Kidney glomerular epithelial cell (primary cell): Measurements from ENCODE around the gene NFIB.

Experiments
- DNase-seq: peaks from one replicate; lab custom pipeline; 2025; lab: John Stamatoyannopoulos, UW

The NFIB gene

DNA sequence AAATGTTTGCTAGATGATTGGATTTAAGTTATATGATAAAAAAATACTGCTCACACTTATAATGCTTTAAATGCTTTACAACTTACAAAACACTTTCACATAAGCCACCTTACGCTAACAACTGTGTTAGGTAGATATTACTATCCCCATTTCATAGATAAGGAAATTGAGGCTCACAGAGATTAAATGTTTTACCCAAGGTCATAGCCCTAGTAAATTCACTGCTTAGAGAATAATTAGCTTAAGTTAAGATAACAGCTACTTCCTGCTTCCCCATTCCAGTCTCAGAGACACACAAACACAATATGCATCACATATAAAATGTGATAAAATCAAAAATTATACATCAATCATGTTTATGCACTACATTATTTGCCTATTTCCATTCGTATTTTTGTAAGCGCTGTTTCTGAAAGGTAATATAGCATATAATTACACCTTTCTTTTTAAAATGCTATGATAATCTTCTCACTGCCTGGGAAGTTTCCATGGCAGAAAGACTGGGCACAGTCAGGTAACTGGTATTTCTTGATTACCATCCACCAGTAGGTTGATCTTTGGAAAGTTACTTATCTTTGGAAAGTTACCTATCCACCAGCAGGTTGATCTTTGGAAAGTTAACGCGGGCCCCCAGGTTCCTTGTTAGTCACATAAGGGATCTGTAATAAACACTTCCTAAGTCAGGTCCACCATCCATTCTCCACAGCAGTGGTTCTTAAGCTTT is 101.1 kb downstream of the NFIB start:
- no peak for DNase-seq

DNA sequence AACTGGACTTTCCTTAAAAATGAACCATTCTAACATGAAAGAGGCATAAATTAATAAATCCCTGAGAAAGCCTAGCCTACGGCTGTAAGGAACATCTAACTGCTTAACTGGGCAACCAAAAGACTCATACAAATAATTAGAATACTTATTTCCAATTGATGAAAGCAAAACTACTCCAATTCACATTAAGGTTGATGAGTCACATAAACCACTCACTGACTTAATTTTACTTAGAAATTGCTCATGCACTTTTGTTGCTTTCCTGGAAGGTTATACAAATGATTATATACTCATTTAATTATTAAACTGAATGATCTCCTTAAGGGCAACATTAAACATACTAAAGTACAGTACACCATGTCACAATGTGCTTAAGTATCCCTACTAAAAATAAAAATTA is 101.9 kb downstream of the NFIB start:
- DNase-seq: peak; percentile 75

DNA sequence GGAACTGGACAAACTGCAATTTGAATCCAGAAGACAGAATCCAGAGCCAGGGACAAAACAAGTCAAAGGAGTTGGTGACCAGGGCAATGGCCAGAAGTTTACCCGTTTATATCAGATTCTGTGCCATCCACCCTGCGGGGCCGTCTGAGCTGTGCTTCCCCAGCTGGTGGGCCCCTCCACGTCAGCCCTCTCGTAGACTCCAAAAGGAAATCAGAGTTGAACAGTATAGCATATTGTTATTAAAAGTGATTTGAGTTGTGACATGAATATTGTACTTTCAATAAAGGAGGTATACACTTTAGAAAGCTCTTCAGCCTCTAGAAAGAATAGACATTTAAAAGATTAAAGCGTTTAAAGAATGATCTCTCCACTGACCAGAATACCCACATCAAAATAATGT is 102.4 kb downstream of the NFIB start:
- DNase-seq: no peak

DNA sequence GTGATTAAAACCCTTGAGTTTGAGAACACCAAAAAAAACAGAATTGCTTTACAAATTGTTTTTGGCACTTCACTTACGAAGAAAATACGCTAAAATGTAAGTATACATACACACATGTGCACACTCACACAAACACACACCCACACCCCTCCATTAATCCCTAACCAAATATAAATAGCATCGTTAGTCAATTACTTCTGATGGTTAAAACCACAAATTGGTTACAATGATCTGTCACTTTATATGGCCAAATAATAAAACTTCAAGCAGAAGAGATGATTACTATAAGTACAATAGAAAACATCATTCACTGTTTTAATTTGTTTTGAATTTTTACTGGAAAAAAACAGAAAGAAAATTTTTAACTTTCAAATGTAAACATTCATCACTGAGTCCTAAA is 103.5 kb downstream of the NFIB start:
- DNase-seq: no peak

DNA sequence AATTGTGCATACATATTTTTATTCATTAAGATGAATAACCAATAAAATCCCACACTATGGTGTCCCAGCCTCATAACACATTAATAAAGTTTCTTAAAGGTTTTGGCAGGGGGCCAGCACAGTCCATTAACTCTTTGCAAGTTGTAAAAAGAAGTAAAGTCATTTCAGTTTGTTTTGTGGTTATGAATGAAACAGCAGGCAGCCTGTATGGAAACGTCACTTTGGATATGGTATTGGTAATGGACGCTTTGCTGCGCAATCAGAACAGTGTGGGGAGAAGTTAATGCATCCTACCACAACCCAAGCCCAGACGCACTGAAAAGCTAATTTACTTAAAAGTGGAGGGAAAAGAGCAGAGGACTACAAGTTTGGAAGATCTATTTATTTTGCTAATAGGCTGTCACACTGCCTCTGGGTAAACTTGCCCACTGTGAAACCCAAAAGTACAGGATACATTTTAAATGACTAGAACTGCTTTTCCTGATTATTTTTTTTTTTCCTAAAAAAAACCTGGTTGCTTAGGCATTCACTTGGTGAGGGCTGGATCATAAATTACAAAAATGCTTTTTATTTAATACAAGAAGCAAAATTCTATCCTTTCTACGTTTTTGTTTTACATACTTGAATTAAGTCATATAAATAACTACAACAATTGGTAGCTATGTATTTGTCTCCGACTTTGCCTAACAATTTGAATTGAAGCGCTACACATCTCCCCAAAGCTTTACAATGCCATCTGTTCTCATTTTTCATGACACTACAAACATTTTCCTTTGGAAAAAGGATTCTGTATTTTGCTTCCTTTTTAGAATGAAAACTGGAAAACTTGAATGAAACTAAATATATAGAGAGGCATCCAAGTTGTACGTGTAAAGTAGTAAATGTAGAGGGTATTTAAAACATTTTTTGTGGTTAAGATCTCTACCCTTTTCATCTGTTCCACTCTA is 104.3 kb downstream of the NFIB start:
- no peak for DNase-seq

DNA sequence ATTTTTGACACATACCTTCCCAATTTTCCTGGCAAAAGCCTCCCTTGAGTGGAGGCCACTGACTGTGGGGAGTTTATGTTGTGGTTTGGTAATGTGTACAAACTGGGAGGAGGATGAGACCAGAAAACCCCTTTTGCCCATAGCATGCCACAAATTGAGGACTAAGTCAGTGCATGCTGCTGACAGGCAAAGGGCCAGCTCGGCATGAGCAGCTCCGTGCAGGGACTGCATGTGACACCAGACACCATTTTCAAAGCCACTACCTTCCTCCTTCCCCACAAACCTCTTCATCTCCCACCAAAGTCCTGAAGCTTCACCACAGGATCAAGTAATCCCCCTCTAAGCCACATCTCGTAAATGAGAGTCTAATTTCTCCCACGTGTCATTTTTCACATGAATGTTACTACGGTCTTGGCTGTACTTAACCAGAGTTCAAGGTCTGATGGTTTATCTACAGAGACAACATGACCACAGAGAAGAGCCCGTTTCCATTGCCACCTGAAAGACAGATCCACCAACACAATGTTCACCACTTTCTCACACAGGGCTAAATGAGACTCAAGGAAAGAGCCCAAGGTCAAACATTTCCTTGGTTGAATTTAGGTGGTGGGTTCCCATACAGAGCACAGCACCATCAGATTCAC is 106.5 kb downstream of the NFIB start:
- no peak for DNase-seq

DNA sequence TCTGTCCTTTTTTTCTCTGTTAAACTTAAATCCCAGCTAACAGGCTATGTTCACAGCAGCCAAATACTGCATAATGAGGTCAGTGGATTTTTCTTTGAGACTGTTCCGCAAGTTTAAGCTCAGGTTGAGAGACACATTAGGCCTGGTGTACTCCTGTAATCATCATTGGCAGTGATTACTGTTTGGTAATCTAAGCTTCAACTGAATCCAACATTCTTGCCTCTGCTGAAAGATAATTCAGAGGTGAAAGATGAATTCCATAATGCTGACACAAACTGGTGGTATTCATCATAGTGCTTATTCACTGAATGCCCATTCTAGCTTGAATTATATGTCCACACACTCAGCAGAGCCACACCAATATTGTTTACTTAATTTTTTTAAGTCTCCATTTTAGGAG is 108.5 kb downstream of the NFIB start:
- peak; percentile 81 for DNase-seq

DNA sequence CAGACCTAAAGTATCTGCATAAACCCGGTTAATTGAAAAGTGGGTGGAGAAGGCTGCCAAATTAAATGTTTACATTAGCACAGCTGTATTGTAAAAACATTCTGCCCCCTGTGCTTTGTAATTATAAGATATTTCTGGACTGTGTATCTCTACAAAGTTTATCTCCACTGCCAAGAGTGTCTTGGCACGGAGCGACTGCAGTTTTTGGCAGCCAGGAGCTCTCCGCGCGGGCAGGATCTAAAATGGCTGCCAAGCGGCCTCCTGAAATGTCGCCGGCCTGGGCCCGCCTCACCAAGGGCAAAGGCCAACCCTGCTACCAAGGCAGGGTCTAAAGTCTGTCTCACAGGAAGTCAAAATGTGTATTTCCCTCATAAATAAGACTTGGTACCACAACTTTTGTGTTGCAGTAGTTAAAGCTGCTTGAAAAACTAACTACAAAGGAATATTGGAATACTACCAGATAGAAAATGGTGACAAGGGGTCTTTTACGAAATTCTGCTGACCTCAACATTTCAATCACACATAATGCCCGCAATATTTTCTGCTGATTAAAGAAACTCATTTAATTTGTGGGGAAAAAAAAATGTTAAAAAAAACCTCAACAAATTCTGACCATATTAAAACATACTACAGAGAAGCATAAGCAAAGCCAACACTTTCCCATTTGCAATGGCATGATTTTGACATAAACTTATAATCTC is 110.4 kb downstream of the NFIB start:
- DNase-seq: no peak

DNA sequence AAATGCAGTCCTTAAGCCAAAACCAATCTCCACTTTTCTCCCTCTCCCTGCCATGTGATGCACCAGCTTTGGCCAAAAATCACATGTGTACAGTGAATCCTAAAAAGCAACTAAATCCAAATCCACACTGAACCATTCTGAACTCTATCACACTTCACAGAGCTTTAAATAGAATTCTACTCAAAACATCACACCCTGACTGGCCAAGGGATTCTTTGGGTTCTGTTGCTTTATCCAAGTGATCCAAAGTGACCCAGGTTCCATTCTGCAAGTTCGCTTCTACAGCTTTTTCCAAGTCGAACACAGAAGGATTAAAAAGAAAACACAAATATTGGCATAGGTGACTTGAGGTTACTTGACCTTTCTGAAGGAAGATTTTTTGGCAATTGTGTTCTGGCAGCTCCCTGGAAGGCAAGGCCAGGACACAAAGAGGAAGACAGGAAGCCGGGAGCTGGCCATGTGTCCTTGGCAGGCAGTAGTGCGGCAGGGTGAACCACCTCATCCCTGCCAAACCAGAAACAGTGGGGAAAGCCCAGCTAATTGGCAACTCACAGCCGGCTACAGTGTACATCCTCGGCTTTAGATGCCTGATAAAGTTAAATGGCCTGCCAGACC is 115.0 kb downstream of the NFIB start:
- DNase-seq: no peak

DNA sequence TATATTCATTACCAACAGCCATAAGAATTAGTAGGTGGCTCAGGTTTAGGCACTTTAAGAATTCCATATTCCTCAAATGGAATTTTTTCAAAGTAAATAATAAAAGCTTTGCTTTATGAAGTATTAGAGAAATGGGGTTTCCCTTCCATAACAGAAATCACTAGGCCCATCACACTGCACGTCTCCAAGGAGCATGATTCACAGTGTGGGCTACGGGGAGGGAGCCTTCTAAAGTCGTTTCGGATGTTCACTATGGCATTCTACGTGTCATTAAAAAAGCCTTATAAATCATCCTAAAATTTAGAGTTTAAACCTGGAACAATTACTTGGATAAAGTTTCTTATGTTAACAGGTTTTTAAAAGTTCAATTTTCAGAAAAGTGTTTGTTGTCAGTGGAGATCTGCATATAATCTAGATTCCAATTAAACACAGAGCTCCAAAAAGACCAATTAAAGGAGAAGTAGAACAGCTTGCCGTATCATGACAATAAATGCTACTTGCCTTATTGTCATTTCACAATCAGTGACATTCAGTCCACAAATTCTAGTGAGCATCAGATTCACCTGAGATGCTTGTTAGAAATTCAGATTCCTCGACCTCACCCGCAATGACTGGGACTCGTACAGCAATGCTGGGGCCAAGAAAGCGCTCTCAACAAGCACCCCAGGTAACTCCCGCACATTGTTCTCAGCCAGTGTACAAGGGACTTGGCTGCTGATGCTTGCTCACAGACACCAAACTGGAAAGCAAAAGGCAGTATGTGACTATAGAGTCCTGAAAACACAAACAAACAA is 115.7 kb downstream of the NFIB start:
- no peak for DNase-seq

DNA sequence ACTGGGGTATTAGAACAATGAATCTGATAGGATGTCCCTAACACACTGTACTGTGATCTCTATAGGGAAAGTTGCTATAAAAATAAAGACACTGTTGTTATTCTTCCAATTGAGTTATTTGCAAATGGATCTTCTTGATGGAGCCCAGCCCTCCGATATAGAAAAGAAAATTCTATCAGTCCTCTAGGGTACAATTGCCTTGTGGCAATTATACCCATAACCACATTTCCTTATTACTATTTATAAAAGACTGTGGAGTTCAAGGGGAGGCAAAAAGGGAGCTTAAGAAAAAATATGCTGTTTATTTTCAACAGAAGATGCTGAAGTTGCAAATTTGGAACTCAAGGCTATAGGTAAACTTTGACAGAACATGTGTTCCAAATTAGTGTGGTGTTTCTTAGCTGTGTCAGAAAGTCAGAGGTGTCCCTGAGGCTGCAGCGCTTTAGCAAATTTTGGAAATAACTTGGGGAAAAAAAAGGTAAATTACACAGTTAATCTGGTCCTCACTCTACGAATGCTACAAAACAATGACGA is 116.5 kb downstream of the NFIB start:
- DNase-seq: no peak

DNA sequence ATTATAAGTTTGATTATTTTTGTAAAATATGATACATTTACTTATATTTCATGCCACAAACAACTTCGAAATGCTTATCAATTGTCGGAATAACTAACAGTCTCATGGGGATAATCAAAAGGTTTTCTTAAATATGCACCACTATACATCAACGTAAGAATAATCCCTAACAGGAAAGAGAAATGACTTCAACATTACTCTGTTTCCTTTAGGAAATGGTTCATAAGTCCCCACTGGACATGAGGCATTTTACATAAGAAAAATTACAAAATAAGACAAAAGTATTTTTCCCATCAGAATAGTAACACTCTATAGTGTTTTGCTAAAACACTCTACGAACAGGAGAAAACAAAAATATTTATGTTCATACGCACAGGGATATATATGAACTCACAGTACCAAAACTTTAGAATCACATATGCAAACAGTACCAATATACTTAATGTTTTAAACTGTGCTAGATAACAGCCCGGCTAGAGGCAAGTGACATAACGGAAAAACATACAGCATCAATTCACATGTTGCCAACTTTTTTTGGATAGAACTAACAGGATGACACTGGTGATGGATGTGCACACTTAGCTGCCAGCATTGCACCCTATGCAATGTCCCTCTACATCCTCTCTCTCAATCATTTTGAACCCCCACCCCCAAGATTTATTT is 120.5 kb downstream of the NFIB start:
- DNase-seq: no peak

DNA sequence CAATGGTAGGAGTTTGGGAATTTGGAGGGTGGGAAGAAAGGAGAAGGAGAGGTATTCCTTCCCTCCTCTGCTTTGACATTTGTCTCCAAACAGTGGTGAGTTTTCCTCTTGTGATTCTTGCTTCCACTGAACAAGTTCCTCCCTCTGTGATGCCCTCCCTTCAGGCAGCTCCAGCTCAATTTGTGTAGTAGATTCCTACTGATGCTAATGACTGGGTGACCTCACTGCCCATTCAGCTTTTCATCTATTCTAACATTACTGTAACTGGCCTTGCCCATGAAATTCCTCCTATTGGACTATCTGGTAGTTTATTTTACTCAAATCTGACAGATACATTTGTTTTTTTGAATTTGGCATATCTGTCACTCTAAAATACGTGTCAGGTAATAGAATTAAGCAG is 121.4 kb downstream of the NFIB start:
- DNase-seq: no peak

DNA sequence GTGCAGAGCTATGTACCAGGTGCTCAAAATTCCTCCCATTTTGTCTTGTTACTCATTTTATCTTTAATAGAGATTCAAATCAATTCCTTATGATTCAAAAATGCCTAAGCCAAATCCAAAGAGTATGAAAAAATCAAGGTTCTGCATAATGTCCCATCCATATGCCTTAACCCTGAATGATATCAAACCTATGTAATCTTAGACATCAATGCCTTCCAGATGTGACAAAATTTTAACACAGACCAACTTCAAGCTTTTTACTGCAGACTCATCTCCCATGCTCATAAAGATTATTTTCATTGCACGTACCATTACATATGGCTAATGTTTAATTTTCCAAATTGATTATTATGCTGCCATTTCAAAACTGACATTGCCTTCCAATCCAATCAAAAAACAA is 122.4 kb downstream of the NFIB start:
- no peak for DNase-seq

DNA sequence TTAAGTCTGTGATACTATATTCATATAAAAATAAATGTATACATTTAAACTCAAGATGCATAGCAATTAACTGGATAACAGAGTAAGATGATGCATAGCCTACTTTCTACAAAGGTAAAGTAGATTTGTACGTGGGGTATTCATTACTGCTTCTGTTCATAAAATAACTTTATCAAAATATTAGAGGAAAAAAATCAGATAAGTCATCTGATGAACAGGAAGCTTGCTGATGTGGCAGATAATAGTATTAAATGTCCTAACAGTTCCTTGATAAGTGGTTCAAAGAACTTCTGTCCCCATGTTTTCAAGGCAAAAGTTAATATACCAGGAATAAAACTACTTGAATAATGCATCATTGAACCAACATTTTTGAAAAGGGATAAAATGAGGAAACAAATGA is 123.7 kb downstream of the NFIB start:
- no peak for DNase-seq

DNA sequence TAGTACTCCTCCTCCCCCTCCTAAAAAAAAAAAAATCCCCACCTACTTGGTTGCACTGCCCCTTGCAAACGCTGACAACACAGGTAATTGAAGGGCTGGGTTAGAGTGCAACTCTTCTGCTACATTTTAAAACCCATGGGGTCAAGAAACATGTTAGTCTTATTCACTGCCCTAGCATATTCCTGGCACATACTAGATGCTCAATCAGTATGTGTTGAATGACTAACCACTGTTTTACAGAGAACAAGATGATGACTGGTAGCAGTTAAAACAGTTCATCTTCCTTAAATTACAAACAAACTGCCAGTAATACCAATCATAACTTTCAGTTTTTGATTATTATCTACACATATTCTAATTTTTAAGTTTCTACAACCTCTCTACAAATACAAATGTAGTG is 124.4 kb downstream of the NFIB start:
- no peak for DNase-seq

DNA sequence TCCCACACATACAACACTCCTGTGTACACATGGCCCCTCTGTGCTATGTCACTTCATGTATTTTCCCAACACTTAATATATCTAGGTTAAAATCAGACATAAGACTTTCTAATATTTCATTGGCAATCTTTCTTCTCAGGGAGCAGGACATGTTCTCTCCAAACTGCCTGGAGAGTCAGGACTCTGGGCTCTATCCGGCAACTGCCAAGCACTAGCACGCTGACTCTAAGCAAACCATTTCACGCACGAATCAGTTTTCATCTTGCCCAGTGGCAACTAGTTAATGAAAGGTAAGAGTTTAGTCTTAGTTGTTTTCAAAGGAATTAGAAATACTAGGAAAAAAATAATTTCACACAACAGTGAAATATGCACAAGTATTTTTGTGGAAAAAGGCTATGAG is 124.8 kb downstream of the NFIB start:
- DNase-seq: no peak

DNA sequence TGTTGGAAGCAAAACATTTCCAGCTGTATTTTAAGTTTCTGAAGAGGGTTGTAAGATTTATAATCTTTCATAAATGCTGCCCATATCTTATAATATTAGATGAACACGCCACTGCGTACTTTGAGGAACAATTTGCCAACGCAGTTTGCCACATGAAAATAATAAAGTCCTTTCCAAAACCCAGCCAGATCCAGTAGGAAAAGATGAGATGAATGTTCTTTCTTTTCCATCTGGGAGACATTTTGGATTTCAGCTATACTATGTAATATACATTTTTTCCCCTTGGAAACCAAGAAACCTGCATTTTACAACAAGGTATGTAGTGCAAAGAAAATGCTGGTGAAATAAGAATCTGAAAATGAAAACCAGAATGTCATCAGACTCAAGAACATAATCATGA is 125.4 kb downstream of the NFIB start:
- DNase-seq: no peak

DNA sequence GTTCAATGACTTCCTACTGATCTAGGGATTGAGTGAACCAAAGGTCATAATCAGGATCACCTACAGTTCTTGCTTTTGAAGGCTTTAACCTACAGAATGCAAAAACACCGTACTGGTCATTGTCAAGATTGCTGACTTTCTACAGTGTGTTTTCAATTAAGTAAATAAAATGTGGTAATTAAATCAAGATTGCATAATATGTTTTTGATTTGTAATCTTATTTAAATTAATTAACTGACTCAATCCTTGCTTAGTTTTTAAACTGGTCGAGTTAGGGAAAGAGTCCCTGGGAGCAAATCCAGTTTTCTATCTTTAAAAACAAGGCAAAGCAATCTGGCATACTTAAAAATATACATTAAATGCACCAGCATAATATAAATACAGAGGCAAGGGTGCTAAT is 125.9 kb downstream of the NFIB start:
- DNase-seq: no peak

DNA sequence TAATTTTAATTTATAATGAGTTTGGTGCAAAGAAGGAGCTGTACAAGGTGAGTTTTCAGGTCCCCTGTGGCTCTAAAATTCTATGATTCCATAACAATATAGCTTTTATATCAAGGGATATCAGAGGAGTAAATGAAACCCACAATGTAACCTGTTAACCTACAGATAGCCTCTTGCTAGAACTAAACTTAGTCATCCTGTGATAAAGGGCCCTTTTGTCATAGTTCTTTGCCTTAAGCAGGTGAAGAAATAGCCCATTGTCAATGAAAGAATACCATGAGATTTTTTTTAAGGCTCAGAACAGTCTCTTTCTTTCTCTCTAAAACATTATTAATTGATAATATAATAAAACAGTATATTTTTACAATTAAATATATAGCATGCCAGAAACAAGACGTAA is 127.8 kb downstream of the NFIB start:
- DNase-seq: no peak
